Islet of Langerhans (tissue), 1 donor: ENCODE measurements around the gene SCGB1D1.
"Not testable (repeated sequence)": the region's sequence is repeated elsewhere in the genome, so short reads cannot be mapped to it uniquely, and the experiment has no call there.

Source experiments
- FAIRE-seq: peaks from one replicate; lab custom pipeline; 2011; peaks lifted over from hg19 to GRCh38; lab: Jason Lieb, UNC

SCGB1D1 gene

DNA sequence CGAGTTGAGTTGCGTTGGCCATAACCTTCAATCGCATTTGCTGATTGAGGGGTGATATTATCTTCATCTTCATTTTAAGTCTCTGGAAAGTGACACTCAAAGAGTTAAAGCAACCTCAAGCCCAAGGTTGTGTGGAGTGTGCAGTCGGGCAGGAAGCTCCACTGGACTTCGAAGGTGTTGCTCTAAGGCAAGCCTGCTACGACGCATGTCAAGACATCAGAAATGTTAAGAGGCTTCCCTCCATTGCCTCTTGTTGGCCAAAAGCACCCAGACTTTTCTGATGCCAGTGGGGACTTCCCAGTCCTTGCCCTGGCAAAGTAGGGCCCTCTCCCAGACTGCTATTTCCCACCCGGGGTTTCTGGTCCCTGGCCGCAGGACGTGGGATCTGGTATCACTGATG lies 23.6 kb upstream of the SCGB1D1 start:
- FAIRE-seq, result no peak

DNA sequence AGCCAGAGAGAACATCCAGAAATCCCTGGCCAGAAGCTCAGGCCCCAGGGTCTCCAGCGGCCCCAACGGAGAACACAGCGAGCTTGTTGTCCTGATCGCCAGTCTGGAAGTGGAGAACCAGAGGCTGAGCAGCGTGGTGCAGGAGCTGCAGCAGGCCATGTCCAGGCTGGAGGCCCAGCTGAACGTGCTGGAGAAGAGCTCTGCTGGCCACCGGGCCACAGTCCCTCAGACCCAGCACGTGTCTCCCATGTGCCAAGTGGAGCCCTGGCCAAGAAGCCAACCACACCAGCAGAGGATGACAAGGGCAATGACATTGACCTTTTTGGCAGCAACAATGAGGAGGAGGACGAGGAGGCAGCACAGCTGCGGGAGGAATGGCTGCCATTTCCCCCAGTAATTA lies 20.6 kb upstream of the SCGB1D1 start:
- no peak for FAIRE-seq

DNA sequence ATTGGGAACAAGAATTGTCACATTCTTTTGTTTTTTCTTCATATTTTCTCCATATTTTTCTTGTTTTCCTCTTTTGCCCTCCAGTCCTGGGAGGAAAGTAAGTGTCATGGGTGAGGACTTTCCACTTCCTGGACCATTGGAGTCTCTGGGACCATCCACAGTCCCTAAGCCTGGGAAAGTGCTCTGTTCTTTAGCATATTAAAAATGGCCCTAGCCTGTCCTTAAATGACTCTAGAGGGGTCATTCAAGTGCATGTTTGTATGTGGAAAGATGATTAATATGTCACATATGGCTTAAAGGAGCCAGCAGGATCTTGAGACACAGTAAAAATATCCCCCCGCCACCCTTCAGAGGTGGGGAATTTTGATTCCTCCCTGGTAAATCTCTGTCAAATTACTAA lies 20.1 kb upstream of the SCGB1D1 start:
- FAIRE-seq, result no peak

- FAIRE-seq, result peak; percentile 97
Measured at GRCh38 chr11:62171261-62171723, 18.7 kb upstream of the SCGB1D1 start.

GRCh38 chr11:62172294-62172693 lies 17.7 kb upstream of the SCGB1D1 start:
- FAIRE-seq, result no peak

DNA sequence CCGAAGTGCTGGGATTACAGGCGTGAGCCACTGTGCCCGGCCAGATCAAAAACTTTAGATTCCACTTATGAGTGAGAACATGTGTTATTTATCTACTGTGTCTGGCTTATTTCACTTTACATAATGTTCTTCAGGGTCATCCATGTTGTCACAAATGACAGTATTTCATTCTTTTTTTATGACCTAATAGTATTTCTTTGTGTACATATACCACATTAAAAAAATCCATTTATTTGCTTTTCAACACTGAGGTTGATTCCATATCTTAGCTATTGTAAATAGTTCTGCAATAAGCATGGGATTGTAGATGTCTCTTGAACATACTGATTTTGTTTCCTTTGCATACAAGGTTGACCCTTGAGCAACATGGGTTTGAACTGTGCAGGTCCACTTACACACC lies 13.2 kb upstream of the SCGB1D1 start:
- FAIRE-seq, result no peak

GRCh38 chr11:62179995-62180394 lies 10.0 kb upstream of the SCGB1D1 start:
- FAIRE-seq, result no peak

- FAIRE-seq, result no peak
Measured at GRCh38 chr11:62181097-62181496, 8.9 kb upstream of the SCGB1D1 start.

DNA sequence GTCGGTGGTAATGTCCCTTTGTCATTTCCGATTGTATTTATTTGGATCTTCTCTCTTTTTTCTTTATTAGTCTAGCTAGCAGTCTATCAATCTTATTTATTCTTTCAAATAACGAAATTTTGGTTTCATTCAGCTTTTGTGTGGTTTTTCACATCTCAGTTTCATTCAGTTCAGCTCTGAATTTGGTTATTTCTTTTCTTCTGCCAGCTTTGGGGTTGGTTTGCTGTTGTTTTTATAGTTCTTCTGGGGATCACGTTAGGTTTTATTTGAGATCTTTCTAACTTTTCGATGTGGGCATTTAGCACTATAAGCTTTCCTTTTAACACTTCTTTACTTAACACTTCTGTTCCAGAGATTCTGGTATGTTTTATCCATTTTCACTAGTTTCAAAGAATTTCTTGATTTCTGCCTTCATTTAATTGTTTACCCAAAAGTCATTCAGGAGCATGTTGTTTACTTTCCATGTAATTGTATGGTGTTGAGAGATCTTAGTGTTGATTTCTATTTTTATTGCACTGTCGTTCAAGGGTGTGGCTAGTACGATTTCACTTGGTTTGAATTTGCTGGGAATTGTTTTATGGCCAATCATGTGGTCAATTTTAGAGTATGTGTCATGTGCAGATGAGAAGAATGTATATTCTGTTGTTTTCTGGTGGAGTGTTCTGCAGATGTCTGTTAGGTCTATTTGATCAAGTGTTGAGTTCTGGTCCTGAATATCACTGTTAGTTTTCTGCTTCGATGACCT lies 7.7 kb upstream of the SCGB1D1 start:
- no peak for FAIRE-seq

DNA sequence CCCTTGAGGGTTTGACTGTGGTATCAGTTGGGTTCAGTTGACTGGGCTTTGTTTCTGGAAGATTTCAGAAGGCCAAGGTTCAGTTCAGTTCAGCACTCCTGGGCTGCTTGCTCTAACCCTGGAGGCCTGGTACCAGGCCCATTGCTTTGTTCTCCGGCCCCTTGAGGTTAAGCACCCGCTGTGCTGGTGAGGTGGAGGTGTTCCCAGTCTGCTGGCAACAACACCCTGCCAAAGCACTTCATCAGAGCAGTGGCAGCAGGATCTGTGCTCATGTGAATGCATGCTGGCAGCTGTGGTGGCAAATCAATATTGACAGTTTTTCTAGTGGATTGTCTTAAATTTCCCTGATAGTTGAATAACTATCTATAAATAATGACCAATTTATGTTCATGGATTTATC lies 3.8 kb upstream of the SCGB1D1 start:
- FAIRE-seq, result no peak

GRCh38 chr11:62193952-62194351 lies 3.9 kb downstream of the SCGB1D1 start:
- no peak for FAIRE-seq

- not testable (repeated sequence) for FAIRE-seq
Measured at GRCh38 chr11:62195010-62195409, 5.0 kb downstream of the SCGB1D1 start.

DNA sequence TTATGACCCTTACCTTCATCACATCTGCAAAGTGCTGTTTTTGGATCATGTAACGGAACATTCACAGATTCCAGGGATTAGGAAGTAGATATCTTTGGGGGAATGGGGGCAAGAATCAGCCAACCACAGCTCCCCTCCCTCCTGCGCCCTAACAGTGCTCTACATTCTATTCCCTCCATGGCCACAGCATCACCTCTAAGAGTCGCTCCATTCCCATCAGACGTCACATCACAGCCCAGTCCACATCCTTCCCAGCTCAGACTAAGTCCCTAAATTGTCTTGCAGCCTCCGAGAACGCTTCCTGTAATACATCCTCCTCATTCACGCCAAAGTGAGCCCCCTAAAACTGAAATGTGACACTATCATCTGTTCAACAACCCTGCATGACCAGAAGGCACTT lies 5.9 kb downstream of the SCGB1D1 start:
- FAIRE-seq, result no peak

DNA sequence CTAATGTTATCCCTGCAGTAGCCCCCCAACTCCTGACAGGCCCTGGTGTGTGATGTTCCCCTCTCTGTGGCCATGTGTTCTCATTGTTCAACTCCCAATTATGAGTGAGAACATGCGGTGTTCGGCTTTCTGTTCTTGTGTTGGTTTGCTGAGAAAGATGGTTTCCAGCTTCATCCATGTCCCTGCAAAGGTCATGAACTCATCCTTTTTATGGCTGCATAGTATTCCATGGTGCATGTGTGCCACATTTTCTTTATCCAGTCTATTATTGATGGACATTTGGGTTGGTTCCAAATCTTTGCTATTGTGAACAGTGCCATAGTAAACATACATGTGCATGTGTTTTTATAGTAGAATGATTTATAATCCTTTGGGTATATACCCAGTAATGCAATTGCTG lies 7.4 kb downstream of the SCGB1D1 start:
- not testable (repeated sequence) for FAIRE-seq

GRCh38 chr11:62201376-62201775 lies 11.4 kb downstream of the SCGB1D1 start:
- no peak for FAIRE-seq

GRCh38 chr11:62202910-62203309 lies 12.9 kb downstream of the SCGB1D1 start:
- FAIRE-seq, result no peak

- no peak for FAIRE-seq
Measured at GRCh38 chr11:62204430-62204829, 14.4 kb downstream of the SCGB1D1 start.

DNA sequence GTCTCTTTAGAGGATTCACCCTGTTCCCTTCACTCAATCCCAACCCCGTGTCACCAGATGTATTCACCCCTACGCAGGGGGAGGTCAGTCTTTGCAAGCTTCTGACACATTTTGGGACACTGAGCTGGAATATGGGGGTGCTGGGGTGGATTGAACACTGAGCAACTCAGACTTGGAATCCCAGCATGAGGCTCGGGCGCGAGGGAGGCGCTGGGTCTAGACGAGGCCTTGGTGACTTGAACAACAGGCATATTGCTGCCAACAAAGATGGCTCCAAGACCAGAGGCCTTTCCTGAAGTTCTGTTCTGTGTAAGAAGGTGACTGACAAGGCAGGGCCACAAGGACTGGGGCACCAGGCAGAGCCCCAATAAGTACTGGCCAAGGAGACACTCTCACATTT lies 15.4 kb downstream of the SCGB1D1 start:
- no peak for FAIRE-seq

DNA sequence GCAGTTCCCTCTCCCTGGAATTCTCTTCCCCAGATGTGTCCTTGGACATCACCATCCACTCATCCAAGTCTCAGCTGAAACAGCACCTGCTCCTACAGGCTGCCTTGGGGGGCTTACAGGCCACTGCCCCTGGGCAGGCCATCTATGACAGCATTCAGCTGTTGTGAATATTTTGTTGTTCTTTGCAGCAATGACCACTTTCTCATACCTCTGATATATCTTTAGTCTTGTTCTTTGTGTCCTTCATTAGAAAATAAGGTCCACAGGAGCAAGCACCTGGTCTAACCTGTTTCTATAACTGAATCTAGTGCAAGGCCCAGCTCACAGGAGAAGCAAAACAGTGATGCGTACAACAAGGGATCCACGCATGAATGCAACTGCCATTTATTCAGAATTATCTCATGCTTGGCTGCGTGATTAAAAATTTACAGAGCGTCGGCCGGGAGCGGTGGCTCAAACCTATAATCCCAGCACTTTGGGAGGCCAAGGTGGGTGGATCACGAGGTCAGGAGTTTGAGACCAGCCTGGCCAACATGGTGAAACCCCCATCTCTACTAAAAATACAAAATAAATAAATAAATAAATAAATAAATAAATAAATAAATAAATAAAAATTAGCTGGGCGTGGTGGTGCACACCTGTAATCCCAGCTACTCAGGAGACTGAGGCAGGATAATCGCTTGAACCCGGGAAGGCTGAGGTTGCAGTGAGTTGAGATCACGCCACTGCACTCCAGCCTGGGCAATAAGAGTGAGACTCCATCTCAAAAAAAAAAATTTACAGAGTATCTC lies 16.5 kb downstream of the SCGB1D1 start:
- FAIRE-seq, result peak; percentile 27

DNA sequence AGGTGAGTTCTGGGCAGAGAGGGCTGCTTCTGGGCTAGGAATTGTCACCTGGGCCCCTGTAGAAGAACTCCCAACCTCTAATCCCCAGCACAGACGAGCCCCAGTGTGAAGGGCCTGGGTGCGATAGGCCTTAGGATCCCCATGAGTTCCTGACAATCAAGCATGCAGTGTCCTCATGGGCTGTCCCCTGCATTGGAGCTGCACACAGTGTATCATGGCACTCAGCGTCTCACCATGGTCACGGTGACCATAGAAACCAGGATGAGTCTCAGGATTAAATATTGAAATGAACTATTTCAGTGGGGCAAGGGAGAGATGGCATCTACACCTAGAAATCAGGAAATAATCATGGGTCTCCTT lies 18.7 kb downstream of the SCGB1D1 start:
- FAIRE-seq, result peak; percentile 84

DNA sequence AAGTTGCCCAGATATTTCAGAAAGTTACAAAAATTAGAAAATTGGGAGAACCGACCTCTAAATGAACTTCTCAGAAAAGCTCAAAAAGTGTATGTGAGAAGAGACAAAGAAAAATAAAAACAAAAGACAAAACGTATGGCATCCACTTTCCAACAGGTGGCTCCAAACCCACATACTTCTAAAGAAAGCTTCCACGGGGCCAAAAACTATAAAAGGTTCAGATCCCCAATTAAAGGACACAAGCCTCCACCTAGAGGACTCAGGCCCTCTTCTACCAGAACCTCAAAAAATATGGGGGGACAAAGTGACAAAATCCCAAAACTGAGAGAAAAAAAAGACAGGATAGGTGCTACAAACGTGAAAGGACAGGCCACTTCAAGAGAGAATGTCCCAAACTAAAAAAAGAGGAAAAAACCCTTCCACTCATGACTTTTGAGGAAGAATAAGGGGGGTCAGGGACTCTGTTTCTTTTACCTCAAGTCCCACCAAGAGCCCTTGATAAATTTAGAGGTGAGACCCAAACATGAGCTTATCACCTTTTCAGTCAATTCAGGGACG lies 27.3 kb downstream of the SCGB1D1 start:
- FAIRE-seq, result no peak

- no peak for FAIRE-seq
Measured at GRCh38 chr11:62221498-62221897, 31.5 kb downstream of the SCGB1D1 start.

DNA sequence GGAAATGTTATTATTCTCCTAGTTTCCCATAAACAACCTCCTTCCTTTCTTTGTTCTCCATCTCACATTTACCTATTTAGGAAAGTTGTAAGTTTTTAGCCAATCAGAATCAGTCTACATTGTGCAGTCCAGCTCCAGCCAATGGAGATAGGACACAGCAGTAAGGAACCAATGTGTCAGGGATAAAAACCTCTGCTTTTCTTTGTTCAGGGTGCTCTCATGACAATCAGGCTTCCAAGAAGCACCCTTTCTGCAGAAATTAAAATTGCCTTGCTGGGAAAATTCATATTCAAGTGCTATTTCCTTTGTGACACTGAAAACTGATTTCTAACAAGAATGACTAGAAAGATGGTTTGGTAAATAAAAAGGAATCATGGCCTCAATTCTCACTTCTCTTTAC lies 33.1 kb downstream of the SCGB1D1 start:
- no peak for FAIRE-seq

DNA sequence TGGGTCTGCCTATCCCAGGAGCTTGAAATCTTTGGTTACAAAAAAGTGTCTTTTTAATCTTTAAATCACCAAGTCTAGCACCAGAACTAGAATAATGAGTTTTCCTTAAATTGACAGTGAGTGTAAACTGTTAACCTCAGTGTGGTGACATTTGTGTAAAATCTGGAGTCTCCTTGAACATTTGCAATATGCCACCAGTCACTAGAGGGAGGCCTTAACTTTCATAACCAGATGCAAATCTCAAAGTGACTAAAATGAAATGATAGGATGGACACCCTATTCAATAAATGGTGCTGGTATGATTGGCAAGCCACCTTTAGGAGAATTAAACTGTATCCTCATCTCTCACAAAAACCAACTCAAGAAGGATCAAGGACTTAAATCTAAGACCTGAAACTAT lies 43.7 kb downstream of the SCGB1D1 start:
- FAIRE-seq, result no peak
